GM18951 (cell line): ENCODE data around the gene KRT40.

Source experiments
- POLR2A ChIP-seq: IDR thresholded peaks from 4 replicates; pipeline ENCODE4 v1.6.1; 2011; ENCODE audit warnings: mild to moderate bottlenecking; ENCODE audit not compliant: insufficient read length, insufficient read depth; ENCODE audit errors: extremely low read depth
- in situ Hi-C: fragments of 300-500 bp; cut with MboI; formaldehyde crosslinking; loops from one replicate; pipeline ENCODE4 v1.12.0; 2022; ENCODE audit warnings: low sequenced_read_pairs, mixed read lengths, inconsistent platforms; ENCODE audit not compliant: unreplicated experiment

The KRT40 gene

DNA sequence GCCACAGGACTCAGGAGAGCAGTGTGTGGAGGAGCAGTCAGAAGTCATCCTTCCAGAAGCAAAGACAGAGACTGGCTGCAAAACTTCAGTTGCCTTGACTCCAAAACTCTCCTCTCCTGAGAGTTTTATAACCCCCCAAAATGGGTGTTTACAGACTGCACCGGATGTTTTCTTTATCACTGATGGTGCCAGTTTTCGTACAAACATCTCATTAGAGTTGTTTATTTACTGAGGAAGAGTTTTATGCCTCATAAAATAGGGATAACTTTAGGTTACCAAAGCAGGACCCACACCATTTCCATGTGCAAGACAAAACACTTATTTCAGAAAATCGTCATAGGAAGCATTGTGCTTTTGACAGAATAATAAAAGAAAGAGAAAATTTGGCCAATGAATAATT is at the start of gene KRT40:
TSS of gene KRT40 (minus strand) at position 101 of the 400 bp plus-strand sequence. CDS start at position 48, 53 bp downstream.
- in situ Hi-C loops: no loop called here
- no peak for TF ChIP-seq POLR2A

DNA sequence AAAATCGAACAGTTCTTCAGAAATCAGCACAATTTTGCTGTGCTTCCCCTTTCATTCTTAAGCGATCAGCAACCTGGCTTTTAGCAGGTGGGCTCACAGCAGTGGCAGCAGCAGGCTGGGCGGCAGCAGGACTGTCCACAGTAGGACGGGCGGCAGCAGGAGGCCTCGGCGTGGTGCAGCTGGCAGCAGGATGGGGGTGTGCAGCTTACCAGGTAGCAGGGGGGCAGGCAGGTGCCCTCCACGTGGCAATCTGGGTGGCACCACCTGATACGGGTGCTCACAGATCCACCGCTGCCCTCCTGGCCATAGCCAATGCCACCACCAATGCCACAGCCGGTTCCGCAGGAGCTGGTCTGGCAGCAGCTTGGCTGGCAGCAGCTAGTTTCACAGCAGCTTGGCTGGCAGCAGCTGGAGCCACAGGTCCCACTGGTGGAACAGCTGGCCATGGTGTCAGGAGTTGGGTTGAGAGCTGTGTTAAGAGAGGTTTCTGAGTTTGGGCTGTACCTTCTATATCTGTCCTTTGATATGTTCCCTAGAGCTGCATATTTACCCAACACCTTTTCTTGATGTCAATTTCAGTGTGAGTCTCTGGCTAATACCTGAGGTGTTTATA is 45.6 kb upstream of the KRT40 start, which contains the start of gene KRTAP1-4:
TSS of gene KRTAP1-4 (minus strand) at position 563 of the 613 bp plus-strand sequence. CDS start at position 446, 117 bp downstream.
- in situ Hi-C loops: no loop called here

DNA sequence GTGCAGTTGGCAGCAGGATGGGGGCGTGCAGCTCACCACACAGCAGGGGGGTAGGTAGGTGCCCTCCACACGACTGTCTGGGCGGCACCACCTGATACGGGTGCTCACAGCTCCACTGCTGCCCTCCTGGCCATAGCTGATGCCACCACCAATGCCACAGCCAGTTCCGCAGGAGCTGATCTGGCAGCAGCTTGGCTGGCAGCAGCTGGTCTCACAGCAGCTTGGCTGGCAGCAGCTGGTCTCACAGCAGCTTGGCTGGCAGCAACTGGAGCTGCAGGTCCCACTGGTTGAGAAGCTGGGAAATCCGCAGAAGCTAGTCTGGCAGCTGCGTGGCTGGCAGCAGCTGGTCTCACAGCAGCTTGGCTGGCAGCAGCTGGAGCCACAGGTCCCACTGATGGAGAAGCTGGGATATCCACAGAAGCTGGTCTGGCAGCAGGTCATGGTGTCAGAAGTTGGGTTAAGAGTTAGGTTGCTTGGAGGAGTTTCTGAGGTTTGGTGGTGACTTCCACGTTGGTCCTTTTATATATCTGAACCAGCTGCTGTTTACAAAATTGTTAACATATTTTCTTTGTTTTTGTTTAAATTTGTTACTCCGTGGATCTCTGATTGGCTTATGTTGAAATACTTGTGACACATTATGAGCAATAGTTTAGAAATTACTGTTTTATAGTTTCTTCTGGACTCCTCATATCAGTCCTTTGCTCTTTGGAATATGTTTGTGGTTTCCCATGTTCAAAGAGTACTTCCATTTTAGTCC is 42.8 kb upstream of the KRT40 start, which contains the start of gene KRTAP1-5:
TSS of gene KRTAP1-5 (minus strand) at position 494 of the 757 bp plus-strand sequence. CDS start at position 441, 53 bp downstream.
- no peak for TF ChIP-seq POLR2A
- in situ Hi-C loops: no loop called here

More for the DNA sequence above, 45.6 kb upstream of the KRT40 start, which contains the start of gene KRTAP1-4:
- no peak for TF ChIP-seq POLR2A

DNA sequence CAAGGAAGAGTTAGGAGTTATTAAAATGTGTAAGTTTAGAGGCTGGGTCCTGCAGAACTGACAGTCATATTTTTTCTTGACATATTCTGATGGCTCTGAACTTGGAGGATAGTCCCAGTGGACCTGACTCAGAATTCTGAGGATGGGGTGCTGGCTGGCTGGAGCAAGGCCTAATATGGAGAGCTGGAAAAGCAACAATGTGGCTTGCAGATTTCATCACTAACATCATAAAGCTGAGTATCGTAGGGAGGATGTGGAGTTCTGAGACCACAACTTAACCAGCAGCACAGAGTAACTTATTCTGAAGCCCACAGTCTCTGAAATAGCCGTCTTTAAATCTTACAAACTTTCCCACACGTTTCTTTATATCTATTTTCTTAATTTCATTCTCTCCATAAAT is 40.6 kb upstream of the KRT40 start:
- in situ Hi-C loops: no loop called here
- TF ChIP-seq POLR2A: no peak

DNA sequence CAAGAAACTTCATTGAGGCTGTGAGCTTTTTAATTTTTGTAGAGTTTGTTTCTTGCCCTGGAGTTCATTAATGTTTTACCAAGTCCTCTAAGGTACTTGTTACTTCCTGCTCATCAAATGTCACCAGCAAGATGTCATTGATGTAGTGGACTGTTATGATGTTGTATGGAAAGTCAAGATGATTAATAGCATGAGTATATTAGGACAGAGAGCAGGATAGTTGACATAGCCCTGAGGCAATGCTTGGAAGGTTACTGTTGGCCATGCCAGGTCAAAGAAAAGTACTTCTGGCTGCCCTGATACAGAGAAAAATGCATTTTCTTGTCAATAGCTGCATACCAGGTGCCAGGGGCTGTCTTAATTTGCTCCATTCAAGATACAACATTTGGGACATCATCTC is 36.2 kb upstream of the KRT40 start:
- in situ Hi-C loops: no loop called here
- TF ChIP-seq POLR2A: no peak

DNA sequence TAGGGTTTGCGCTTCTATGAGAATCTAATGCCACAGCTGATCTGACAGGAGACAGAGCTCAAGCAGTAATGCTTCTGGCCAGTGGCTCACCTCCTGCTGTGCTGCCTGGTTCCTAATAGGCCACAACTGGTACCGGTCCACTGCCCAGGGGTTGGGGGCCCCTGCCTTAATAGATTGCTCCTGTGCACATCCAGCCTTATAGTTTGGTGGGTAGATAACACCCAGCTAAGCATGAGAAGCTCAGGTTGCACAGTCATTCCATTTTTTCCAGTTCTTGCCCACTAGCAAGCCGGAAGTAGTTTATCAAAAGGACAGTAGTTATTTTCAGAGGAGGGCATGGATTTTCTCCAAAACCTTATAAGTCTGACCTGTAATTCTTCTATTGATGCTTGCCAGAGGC is 35.3 kb upstream of the KRT40 start:
- in situ Hi-C loops: no loop called here

DNA sequence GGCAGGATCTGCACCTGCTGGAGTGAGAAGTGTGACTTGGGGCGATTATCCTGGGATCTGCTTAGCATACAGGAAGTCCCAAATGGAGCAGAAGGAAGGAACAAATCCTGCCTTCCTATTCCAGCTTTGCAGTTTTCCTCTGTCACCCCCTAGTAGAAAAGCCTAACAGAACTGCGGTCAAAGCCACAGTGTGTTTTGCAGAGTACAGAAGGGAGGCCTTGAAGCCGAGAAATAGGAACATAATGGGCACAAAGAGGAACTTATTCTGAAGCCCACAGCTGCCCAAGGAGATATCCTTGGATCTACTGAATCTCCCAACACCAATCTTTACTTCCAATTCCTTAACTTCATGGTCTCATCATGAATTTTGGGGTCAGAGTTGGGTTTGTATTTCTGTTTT is 34.4 kb upstream of the KRT40 start:
- in situ Hi-C loops: no loop called here
- TF ChIP-seq POLR2A: no peak

More for the DNA sequence above, 35.3 kb upstream of the KRT40 start:
- TF ChIP-seq POLR2A: no peak

DNA sequence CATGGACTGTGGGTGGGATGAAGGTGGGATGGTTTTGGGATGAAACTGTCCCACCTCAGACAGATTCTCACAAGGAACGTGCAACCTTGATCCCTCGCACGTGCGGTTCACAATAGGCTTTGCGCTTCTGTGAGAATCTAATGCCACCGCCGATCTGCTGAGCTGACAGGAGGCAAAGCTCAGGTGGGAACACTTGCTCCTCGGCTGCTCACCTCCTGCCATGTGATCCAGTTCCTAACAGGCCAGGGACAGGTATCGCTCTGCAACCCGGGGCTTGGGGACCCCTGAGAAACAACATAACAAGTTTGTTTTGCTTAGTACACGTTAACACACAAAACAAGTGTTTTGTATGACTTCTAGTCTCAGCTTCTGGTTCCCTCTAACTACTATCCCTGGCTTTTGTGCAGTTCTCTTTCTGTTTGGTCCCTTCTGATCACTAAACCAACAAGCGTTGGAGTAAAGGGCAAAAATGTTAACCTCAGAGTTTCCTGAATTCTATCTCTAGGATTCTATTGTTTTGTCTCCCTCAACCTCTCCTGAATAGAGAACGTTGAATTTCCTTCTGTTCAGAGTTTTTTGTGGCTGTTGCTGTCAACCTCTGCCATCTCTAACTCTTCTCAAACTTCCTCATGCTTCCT is 32.6 kb upstream of the KRT40 start:
- in situ Hi-C loops: no loop called here
- TF ChIP-seq POLR2A: no peak

DNA sequence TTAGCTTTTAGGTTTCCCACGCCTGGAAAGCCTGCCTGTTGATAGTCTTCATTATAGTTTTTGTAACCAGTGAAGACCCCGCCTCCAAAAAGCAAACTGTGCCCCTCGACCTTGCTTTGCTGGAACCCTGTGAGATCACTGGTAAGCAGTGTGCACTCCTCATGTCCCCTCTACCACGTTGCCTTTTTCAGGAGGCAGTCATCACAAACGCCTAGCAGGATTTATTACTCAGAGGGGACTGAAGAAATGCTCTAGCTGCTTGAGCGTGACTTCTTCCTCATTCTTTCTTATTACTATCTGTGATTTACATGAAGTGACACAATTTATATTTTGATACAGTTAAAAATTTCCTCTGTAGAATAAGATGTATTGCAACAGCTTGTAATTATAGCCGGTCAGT is 31.3 kb upstream of the KRT40 start:
- no peak for TF ChIP-seq POLR2A
- in situ Hi-C loops: no loop called here

DNA sequence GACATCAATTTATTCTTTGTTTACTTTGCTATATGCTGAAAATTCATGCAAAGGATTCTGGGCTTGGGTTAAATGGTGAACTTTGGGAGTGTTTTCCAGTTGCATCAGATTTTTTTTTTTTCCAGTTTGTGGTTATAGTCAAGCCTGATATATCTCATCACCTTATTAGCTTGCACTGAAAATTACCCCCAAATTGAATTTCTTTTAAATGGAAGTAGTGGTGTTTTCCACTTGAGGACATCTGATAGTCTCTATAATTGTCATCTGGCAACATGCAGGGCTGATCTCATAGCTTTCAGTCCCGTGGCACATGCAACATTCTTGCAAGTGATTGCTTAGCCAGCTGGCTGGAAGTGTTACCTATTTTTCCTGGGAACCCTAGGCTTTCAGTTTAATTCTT is 29.5 kb upstream of the KRT40 start:
- in situ Hi-C loops: no loop called here
- TF ChIP-seq POLR2A: no peak

DNA sequence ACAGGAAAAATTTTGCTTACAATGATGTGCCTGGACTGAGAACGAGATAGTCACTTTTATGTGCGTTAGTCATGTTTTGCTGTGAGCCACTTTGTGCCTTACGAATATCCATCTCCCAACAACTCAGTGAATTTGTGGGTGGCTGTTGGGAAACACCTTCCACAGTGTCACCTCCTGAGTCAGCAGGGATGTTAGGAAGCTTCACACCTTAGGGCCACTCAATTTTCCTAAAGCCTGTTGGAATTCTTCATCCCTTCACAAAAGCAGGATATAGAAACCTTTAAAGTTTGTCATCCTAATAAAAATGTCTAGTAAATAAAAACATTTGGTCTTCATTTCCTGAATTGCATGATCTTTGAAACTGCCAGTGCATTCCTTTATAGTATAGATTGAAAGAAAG is 29.1 kb upstream of the KRT40 start:
- in situ Hi-C loops: no loop called here
- no peak for TF ChIP-seq POLR2A

DNA sequence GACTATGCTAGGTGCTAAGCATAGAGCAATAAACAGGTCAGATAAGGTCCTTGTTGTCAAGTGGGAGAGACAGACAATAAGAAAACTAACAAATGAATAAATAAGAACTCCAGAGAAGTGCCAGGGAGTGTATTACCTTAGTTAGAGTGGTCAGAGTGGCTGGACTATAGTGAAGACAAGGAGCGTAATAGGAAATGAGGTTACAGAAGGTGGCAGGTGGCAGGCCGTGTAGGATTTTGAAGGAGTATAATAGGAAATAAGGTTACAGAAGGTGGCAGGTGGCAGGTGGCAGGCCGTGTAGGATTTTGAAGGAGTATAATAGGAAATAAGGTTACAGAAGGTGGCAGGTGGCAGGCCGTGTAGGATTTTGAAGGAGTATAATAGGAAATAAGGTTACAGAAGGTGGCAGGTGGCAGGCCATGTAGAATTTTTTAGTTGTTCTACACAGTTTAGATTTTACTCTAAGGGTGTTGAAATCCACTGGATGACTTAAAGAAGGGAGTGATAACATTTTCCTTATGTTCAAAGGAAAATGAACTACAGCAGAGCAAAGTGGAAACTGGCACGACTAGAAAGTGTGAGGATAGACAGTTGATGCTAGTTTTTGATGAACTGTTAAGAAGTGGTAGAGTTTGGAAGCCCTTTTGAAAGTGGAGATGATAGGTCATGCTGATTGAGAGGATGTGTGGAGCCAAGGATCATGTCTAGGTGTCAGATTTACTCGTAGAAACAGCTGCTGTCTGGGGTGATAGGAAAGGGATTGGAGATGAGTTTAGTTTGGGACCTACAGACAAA is 28.4 kb upstream of the KRT40 start:
- TF ChIP-seq POLR2A: no peak
- in situ Hi-C loops: no loop called here

DNA sequence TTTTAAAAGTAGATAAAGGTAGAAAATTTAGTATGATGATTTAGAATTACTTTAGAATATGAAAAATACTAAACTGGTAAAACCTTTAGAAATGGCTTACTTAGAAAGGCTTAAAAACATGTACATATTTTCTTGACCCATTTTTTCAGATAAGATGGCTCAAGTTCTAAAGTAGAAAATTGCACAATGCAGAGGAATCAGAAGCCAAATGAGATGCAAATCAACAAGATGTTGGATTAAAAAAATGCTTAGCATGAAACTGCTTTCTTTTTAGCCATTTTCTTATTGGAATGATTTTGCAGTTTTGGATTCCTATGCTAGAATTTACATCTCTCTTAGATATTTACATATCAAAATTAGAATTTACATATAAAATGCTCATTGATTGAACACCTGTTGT is 26.3 kb upstream of the KRT40 start:
- in situ Hi-C loops: no loop called here
- no peak for TF ChIP-seq POLR2A
